ENCODE results near the gene ADAP1.

DNA sequence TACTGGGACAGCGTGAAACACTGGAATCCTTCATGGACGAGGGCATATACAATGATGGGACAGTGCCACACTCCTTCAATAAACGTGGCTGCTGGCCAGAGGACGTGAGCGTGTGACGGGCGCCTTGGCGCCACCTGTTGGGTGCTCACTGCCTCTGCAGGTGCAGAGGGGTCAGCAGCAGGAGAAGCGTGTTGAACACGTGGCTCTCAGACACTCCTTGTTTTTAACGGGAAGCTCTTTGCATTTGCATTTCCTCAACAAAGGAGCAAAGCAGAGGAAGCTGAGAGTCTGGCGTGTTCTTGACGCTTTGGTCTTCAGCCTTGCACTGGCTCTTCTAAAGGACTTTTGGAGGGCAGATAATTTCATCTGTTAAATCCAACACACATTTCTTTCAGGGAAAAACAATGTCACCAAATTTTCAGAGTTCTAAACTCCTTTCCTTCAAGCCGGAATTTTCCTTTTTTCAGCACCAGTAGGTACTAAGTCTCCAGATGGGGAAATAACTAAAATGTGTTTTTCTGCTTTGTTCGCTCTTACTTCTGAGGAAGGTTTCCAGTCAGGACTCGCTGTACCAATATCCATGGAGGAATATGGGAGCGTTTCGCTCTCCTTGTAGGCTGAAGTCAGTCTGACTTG is 81.0 kb downstream of the ADAP1 start:
- TF ChIP-seq, protein P1, sequence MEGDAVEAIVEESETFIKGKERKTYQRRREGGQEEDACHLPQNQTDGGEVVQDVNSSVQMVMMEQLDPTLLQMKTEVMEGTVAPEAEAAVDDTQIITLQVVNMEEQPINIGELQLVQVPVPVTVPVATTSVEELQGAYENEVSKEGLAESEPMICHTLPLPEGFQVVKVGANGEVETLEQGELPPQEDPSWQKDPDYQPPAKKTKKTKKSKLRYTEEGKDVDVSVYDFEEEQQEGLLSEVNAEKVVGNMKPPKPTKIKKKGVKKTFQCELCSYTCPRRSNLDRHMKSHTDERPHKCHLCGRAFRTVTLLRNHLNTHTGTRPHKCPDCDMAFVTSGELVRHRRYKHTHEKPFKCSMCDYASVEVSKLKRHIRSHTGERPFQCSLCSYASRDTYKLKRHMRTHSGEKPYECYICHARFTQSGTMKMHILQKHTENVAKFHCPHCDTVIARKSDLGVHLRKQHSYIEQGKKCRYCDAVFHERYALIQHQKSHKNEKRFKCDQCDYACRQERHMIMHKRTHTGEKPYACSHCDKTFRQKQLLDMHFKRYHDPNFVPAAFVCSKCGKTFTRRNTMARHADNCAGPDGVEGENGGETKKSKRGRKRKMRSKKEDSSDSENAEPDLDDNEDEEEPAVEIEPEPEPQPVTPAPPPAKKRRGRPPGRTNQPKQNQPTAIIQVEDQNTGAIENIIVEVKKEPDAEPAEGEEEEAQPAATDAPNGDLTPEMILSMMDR (IDR thresholded peaks at IDR 0.05; ENCODE audit: borderline replicate concordance, extremely low read depth, low read length, poor library complexity, severe bottlenecking), result peak; percentile 98
- no peak for TF ChIP-seq EZH2 (IDR thresholded peaks at IDR 0.05; ENCODE audit: borderline replicate concordance, low read depth, low read length, severe bottlenecking)

Data from DND-41 (cell line).